ENCODE results near the gene RNF26.

The RNF26 gene

GRCh38 chr11:119347242-119347641 lies 12.9 kb downstream of the RNF26 start:
- Histone ChIP-seq H3F3A (ENCODE audit: insufficient read depth, low read length) (no peaks in the 10 kb centered on the region), H3K9ac (ENCODE audit: low read length) (no peak overlapping the region), H3K4me2 (ENCODE audit: low read length) (no peak overlapping the region), H3K27me3 (ENCODE audit: insufficient read depth, low read length) (no peaks in the 10 kb centered on the region), H4K20me1 (ENCODE audit: insufficient read depth, low read length) (no peaks in the 10 kb centered on the region), H3K9me3 (ENCODE audit: low read length) (no peaks in the 10 kb centered on the region), H3K27ac (ENCODE audit: low read depth, low read length, poor library complexity, severe bottlenecking) (no peak overlapping the region), H3K79me2 (ENCODE audit: insufficient read depth, low read length) (no peaks in the 10 kb centered on the region), H3K36me3 (ENCODE audit: insufficient read depth, low read length) (no peaks in the 10 kb centered on the region), H3K4me3 (ENCODE audit: low read depth, low read length, poor library complexity, severe bottlenecking) (no peak overlapping the region), H3K4me1 (ENCODE audit: insufficient read depth, low read length, severe bottlenecking) (no peaks in the 10 kb centered on the region), H3K9me2 (ENCODE audit: low read depth, low read length) (no peaks in the 10 kb centered on the region), H2AFZ (ENCODE audit: low read length) (no peak overlapping the region)
- TF ChIP-seq, protein P1, sequence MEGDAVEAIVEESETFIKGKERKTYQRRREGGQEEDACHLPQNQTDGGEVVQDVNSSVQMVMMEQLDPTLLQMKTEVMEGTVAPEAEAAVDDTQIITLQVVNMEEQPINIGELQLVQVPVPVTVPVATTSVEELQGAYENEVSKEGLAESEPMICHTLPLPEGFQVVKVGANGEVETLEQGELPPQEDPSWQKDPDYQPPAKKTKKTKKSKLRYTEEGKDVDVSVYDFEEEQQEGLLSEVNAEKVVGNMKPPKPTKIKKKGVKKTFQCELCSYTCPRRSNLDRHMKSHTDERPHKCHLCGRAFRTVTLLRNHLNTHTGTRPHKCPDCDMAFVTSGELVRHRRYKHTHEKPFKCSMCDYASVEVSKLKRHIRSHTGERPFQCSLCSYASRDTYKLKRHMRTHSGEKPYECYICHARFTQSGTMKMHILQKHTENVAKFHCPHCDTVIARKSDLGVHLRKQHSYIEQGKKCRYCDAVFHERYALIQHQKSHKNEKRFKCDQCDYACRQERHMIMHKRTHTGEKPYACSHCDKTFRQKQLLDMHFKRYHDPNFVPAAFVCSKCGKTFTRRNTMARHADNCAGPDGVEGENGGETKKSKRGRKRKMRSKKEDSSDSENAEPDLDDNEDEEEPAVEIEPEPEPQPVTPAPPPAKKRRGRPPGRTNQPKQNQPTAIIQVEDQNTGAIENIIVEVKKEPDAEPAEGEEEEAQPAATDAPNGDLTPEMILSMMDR (IDR thresholded peaks at IDR 0.05; ENCODE audit: low read length): no peak
- TF ChIP-seq EZH2 (IDR thresholded peaks at IDR 0.05; ENCODE audit: borderline replicate concordance, low read length): no peak

GRCh38 chr11:119347940-119348605 lies 13.7 kb downstream of the RNF26 start:
- Histone ChIP-seq H3K36me3 (ENCODE audit: insufficient read depth, low read length) (no peaks in the 10 kb centered on the region), H3K79me2 (ENCODE audit: insufficient read depth, low read length) (no peaks in the 10 kb centered on the region), H3K27ac (ENCODE audit: low read depth, low read length, poor library complexity, severe bottlenecking) (no peak overlapping the region), H3K4me2 (ENCODE audit: low read length) (no peak overlapping the region), H3K4me1 (ENCODE audit: insufficient read depth, low read length, severe bottlenecking) (no peaks in the 10 kb centered on the region), H3K9me3 (ENCODE audit: low read length) (no peaks in the 10 kb centered on the region), H3K27me3 (ENCODE audit: insufficient read depth, low read length) (no peaks in the 10 kb centered on the region), H3K9ac (ENCODE audit: low read length) (no peak overlapping the region), H3K4me3 (ENCODE audit: low read depth, low read length, poor library complexity, severe bottlenecking) (no peak overlapping the region), H3K9me2 (ENCODE audit: low read depth, low read length) (no peaks in the 10 kb centered on the region), H2AFZ (ENCODE audit: low read length) (no peak overlapping the region), H3F3A (ENCODE audit: insufficient read depth, low read length) (no peaks in the 10 kb centered on the region), H4K20me1 (ENCODE audit: insufficient read depth, low read length) (no peaks in the 10 kb centered on the region)
- TF ChIP-seq EZH2 (IDR thresholded peaks at IDR 0.05; ENCODE audit: borderline replicate concordance, low read length): no peak
- TF ChIP-seq, protein P1 (IDR thresholded peaks at IDR 0.05; ENCODE audit: low read length): no peak

GRCh38 chr11:119350302-119350701 lies 16.0 kb downstream of the RNF26 start:
- Histone ChIP-seq H3K79me2 (ENCODE audit: insufficient read depth, low read length) (no peaks in the 10 kb centered on the region), H3K9me3 (ENCODE audit: low read length) (no peaks in the 10 kb centered on the region), H3K9ac (ENCODE audit: low read length) (no peak overlapping the region), H2AFZ (ENCODE audit: low read length) (no peak overlapping the region), H3K9me2 (ENCODE audit: low read depth, low read length) (no peaks in the 10 kb centered on the region), H3K4me3 (ENCODE audit: low read depth, low read length, poor library complexity, severe bottlenecking) (no peak overlapping the region), H3K4me1 (ENCODE audit: insufficient read depth, low read length, severe bottlenecking) (no peaks in the 10 kb centered on the region), H3K27me3 (ENCODE audit: insufficient read depth, low read length) (no peaks in the 10 kb centered on the region), H4K20me1 (ENCODE audit: insufficient read depth, low read length) (no peaks in the 10 kb centered on the region), H3K4me2 (ENCODE audit: low read length) (no peak overlapping the region), H3K36me3 (ENCODE audit: insufficient read depth, low read length) (no peaks in the 10 kb centered on the region), H3K27ac (ENCODE audit: low read depth, low read length, poor library complexity, severe bottlenecking) (no peak overlapping the region), H3F3A (ENCODE audit: insufficient read depth, low read length) (no peaks in the 10 kb centered on the region)
- TF ChIP-seq EZH2 (IDR thresholded peaks at IDR 0.05; ENCODE audit: borderline replicate concordance, low read length): no peak
- TF ChIP-seq, protein P1 (IDR thresholded peaks at IDR 0.05; ENCODE audit: low read length): no peak

All from OCI-LY1 (cell line).